GM21619 (cell line): Measurements from ENCODE around the gene CGREF1.

Source experiments
- ATAC-seq: cut with Tn5 transposase; IDR thresholded peaks from one replicate; pipeline ENCODE4 v1.9.1; 2021; ENCODE audit not compliant: unreplicated experiment

Gene CGREF1

GRCh38 chr2:27118525-27119329, at the start of gene CGREF1:
Gene CGREF1, minus strand, starts transcription at chr2:27119128. Its CDS starts 14,762 bp downstream, at chr2:27104366.
- no peak for ATAC-seq

- ATAC-seq = no peak
These were observed 46.2 kb upstream of the CGREF1 start for GRCh38 chr2:27164960-27165763.

GRCh38 chr2:27162151-27163121, 43.5 kb upstream of the CGREF1 start:
- ATAC-seq = no peak

- no peak for ATAC-seq
These were observed 41.3 kb upstream of the CGREF1 start for GRCh38 chr2:27160191-27160590.

- ATAC-seq = no peak
These were observed 40.3 kb upstream of the CGREF1 start for GRCh38 chr2:27159271-27159670.

- no peak for ATAC-seq
These were observed 39.5 kb upstream of the CGREF1 start for GRCh38 chr2:27158468-27158867.

- no peak for ATAC-seq
These were observed 36.2 kb upstream of the CGREF1 start for GRCh38 chr2:27155069-27155520.

- ATAC-seq = no peak
These were observed 35.6 kb upstream of the CGREF1 start for GRCh38 chr2:27154488-27154887.

- ATAC-seq = no peak
These were observed 34.0 kb upstream of the CGREF1 start for GRCh38 chr2:27152796-27153464.

- ATAC-seq = no peak
These were observed 33.3 kb upstream of the CGREF1 start for GRCh38 chr2:27152102-27152795.

GRCh38 chr2:27150639-27151230, 31.8 kb upstream of the CGREF1 start:
- ATAC-seq = no peak

- no peak for ATAC-seq
These were observed 30.9 kb upstream of the CGREF1 start for GRCh38 chr2:27149570-27150405.

GRCh38 chr2:27148801-27149439, 30.0 kb upstream of the CGREF1 start, which contains the start of gene TCF23:
Gene TCF23, plus strand, starts transcription at chr2:27149004. Its CDS starts 130 bp downstream, at chr2:27149134.
- ATAC-seq = no peak

GRCh38 chr2:27147935-27148334, 29.0 kb upstream of the CGREF1 start:
- ATAC-seq = no peak

GRCh38 chr2:27145682-27146081, 26.8 kb upstream of the CGREF1 start:
- ATAC-seq = no peak

- no peak for ATAC-seq
These were observed 24.4 kb upstream of the CGREF1 start for GRCh38 chr2:27143285-27143684.

GRCh38 chr2:27139310-27139709, 20.4 kb upstream of the CGREF1 start, which contains the start of gene PRR30:
Gene PRR30, minus strand, starts transcription at chr2:27139410. Its CDS starts 1,081 bp downstream, at chr2:27138329.
- ATAC-seq = no peak

GRCh38 chr2:27138111-27138510, 19.2 kb upstream of the CGREF1 start:
- no peak for ATAC-seq
